ENCODE measurements around the gene PROSER3.

DNA sequence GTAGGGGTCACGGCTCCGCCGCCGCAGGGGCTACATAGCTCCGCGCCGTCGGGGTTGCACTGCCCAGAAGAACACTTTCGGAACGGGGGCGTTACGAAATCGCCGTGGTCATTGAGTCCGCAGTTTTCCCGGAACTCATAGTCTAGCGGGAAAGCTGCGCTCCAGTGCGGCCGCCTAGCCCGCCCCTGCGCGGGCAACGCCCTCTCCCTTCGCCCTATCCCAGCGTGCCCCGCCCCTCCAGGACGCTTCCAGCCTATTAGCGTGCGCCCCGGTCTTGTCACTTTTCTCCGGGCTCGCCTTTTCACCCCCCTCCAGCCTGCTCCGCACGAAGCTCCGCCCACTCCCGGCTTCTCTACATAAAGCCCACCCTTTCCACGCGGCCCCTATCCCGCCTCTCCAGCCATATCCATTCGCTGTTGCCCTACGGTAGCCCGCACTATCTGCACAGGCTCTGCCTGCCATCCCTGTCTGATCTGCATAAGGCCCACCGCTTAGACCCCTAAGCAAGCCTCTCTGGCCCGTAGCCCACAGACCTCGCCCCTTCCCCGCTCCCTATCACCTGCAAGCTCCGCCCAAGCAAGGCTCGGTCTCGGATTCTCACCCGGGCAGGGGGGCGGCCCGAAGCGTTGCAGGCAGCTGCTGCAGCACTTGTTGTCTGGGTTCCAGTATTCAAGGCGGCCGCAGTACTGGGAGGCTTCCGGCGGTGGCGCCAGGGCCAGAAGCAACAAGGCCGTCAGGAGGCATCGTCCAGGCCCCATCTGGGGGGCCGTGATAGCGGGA lies 17.4 kb upstream of the PROSER3 start:
- TF ChIP-seq, protein P1, sequence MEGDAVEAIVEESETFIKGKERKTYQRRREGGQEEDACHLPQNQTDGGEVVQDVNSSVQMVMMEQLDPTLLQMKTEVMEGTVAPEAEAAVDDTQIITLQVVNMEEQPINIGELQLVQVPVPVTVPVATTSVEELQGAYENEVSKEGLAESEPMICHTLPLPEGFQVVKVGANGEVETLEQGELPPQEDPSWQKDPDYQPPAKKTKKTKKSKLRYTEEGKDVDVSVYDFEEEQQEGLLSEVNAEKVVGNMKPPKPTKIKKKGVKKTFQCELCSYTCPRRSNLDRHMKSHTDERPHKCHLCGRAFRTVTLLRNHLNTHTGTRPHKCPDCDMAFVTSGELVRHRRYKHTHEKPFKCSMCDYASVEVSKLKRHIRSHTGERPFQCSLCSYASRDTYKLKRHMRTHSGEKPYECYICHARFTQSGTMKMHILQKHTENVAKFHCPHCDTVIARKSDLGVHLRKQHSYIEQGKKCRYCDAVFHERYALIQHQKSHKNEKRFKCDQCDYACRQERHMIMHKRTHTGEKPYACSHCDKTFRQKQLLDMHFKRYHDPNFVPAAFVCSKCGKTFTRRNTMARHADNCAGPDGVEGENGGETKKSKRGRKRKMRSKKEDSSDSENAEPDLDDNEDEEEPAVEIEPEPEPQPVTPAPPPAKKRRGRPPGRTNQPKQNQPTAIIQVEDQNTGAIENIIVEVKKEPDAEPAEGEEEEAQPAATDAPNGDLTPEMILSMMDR (conservative IDR thresholded peaks at IDR 0.05; ENCODE audit: low read depth in 2 of 2): no peak; a peak in 1 of 4 replicates
- TF ChIP-seq EZH2phosphoT487 (IDR thresholded peaks at IDR 0.05; ENCODE audit: unreplicated experiment): no peak
- peak; percentile 82 for TF ChIP-seq POLR2AphosphoS5 (IDR thresholded peaks at IDR 0.05; ENCODE audit: low read depth)
- TF ChIP-seq EZH2 (IDR thresholded peaks at IDR 0.05; ENCODE audit: low read depth, unreplicated experiment): no peak

Data from GM23338 (cell line).